Keratinocyte (primary cell): ENCODE data around the gene PAPOLA. TPM values are rescaled to one million over a fixed set of nuclear protein-coding genes. Genes with fewer than 3 reads are reported as not detected.

Experiments
- DNase-seq: peaks from one replicate; pipeline ENCODE4 v3.0.0-alpha.2; 2011; ENCODE audit warnings: low read depth, missing footprints, low spot score
- FAIRE-seq: peaks from 2 replicates; lab custom pipeline; 2011; peaks lifted over from hg19 to GRCh38; lab: Jason Lieb, UNC
- H2AFZ ChIP-seq: 2 replicates; pipeline ENCODE4 v1.6.0; 2012; ENCODE audit warnings: low read length, control low read depth, inconsistent platforms; ENCODE audit not compliant: control insufficient read depth
- H3K27ac ChIP-seq: 2 replicates; pipeline ENCODE4 v1.5.1; 2011; ENCODE audit warnings: low read length; ENCODE audit not compliant: control insufficient read depth, insufficient read depth
- H3K27me3 ChIP-seq: 3 replicates; pipeline ENCODE4 v1.6.0; 2011; ENCODE audit warnings: low read length; ENCODE audit not compliant: control insufficient read depth, insufficient read depth; ENCODE audit errors: extremely low read depth
- H3K36me3 ChIP-seq, 2 experiments: 2 replicates in 1 of 2; 3 replicates in 1 of 2; pipeline ENCODE4 v1.5.1; 2011; ENCODE audit warnings: low read length in 2 of 2, mild to moderate bottlenecking in 1 of 2; ENCODE audit not compliant: control insufficient read depth in 2 of 2, insufficient read depth in 2 of 2; ENCODE audit errors: extremely low read depth in 1 of 2
- H3K4me1 ChIP-seq: 3 replicates; pipeline ENCODE4 v1.5.1; 2011; ENCODE audit warnings: low read length; ENCODE audit not compliant: control insufficient read depth, insufficient read depth; ENCODE audit errors: extremely low read depth
- H3K4me2 ChIP-seq: 3 replicates; pipeline ENCODE4 v1.6.0; 2011; ENCODE audit warnings: low read depth, low read length; ENCODE audit not compliant: control insufficient read depth, insufficient read depth; ENCODE audit errors: extremely low read depth
- H3K4me3 ChIP-seq, 3 experiments: fragments of 200-600 bp in 1 of 3; sonication (generic) in 1 of 3; 2 replicates in 2 of 3; 3 replicates in 1 of 3; pipeline ENCODE4 v1.5.1; 2011 to 2016; ENCODE audit warnings: low read length in 3 of 3, mild to moderate bottlenecking in 3 of 3, control low read depth in 2 of 3, inconsistent platforms in 1 of 3, low read depth in 1 of 3, mixed read lengths in 1 of 3, mixed run types in 1 of 3, moderate library complexity in 1 of 3; ENCODE audit not compliant: control insufficient read depth in 2 of 3, insufficient read depth in 2 of 3; ENCODE audit errors: extremely low read depth in 1 of 3
- H3K79me2 ChIP-seq: 2 replicates; pipeline ENCODE4 v1.6.0; 2012; ENCODE audit warnings: low read length; ENCODE audit not compliant: control insufficient read depth, insufficient read depth
- H3K9ac ChIP-seq: 3 replicates; pipeline ENCODE4 v1.6.0; 2011; ENCODE audit warnings: low read length; ENCODE audit not compliant: control insufficient read depth, insufficient read depth; ENCODE audit errors: extremely low read depth
- H3K9me1 ChIP-seq: 3 replicates; pipeline ENCODE4 v1.6.0; 2011; ENCODE audit warnings: low read length; ENCODE audit not compliant: control insufficient read depth, insufficient read depth; ENCODE audit errors: extremely low read depth
- H3K9me3 ChIP-seq: 2 replicates; pipeline ENCODE4 v1.5.1; 2012; ENCODE audit warnings: low read depth, low read length; ENCODE audit not compliant: control insufficient read depth
- H4K20me1 ChIP-seq: 3 replicates; pipeline ENCODE4 v1.6.0; 2011; ENCODE audit warnings: low read length; ENCODE audit not compliant: control insufficient read depth, insufficient read depth; ENCODE audit errors: extremely low read depth
- EZH2 ChIP-seq: IDR thresholded peaks from one replicate; pipeline ENCODE4 v1.6.1; 2012; ENCODE audit warnings: inconsistent platforms, mild to moderate bottlenecking, low read length, moderate library complexity
- dilution Hi-C: fragments of 300-500 bp; cut with MboI; formaldehyde crosslinking; loops from one replicate; pipeline ENCODE4 v1.7.0; 2020; ENCODE audit warnings: low sequenced_read_pairs; ENCODE audit not compliant: extremely low pct_ligation_motif_present
- polyA plus RNA-seq, 5 experiments: library from polyadenylated mRNA; depleted of rRNA in 3 of 5; stranded (reverse) in 3 of 5; stranded (forward) in 1 of 5; unstranded in 1 of 5; fragments of >200 nt; gene quantifications; 1 replicate in 1 of 5; 2 replicates in 3 of 5; 3 replicates in 1 of 5; pipeline versions ENCODE4 v1.2.1 to v1.2.3, GENCODE V29; 2011 to 2012; ENCODE audit warnings: missing spikeins in 2 of 5, low read depth in 1 of 5, low replicate concordance in 1 of 5
- TF ChIP-seq, protein P1 (sequence below), 3 experiments: IDR thresholded peaks in 1 of 3; conservative IDR thresholded peaks in 1 of 3; optimal IDR thresholded peaks in 1 of 3; 2 replicates in 2 of 3; 3 replicates in 1 of 3; pipeline versions ENCODE3 to v1.5.1; 2011; ENCODE audit warnings: low read length in 3 of 3, mild to moderate bottlenecking in 3 of 3, moderate library complexity in 2 of 3, control low read depth in 1 of 3, inconsistent platforms in 1 of 3; ENCODE audit not compliant: insufficient read depth in 2 of 3; ENCODE audit errors: extremely low read depth in 1 of 3

The PAPOLA gene
- polyA plus RNA-seq, 1 donor (not counting 4 experiments of a cell fraction or from before 2014, with no cell fraction given): 154 TPM

DNA sequence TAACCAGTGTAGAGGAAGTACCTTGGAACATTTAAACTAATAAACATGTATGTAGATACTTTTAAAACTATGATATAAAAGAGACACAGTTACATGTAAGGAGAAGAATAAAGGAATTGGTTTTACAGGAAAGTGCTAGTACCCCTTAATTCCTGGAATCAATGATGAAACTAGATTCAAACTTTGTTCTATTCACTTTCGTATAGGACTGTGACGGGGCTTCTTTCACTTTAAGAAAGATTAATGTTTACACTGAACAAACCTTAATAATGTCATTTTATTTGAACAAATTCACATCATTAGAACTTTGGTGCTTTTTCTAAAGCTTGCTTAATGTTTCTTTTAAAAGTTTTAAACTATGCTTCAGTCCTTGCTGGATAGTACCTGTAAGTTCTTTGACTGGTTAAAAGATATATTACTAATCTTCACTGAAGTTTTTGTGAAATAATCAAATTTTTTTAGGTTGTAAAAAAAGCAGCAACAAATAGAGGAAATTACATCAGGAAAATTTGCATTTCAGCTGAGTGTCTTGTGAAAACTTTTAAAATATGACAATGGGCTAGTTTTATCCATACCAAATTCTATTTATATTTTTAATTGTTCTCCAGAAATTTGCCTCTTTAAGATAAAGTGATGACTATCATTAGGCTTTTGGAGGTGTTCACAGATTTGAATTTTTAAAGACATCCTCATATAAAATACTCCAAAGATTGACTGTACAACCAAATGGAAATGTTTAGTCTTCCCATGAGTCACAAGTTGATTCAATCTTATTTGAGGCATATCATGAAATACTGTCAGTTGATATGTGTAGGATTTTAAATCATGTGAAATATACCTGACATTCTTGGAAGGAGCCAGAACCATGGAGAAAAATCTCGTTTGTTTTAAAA is 36.2 kb downstream of the PAPOLA start:
- FAIRE-seq: no peak
- H4K20me1 ChIP-seq: no peaks in the 10 kb centered on the region
- TF ChIP-seq, protein P1, sequence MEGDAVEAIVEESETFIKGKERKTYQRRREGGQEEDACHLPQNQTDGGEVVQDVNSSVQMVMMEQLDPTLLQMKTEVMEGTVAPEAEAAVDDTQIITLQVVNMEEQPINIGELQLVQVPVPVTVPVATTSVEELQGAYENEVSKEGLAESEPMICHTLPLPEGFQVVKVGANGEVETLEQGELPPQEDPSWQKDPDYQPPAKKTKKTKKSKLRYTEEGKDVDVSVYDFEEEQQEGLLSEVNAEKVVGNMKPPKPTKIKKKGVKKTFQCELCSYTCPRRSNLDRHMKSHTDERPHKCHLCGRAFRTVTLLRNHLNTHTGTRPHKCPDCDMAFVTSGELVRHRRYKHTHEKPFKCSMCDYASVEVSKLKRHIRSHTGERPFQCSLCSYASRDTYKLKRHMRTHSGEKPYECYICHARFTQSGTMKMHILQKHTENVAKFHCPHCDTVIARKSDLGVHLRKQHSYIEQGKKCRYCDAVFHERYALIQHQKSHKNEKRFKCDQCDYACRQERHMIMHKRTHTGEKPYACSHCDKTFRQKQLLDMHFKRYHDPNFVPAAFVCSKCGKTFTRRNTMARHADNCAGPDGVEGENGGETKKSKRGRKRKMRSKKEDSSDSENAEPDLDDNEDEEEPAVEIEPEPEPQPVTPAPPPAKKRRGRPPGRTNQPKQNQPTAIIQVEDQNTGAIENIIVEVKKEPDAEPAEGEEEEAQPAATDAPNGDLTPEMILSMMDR (optimal IDR thresholded peaks at IDR 0.05 in 1 of 3, IDR thresholded peaks at IDR 0.05 in 1 of 3, conservative IDR thresholded peaks at IDR 0.05 in 1 of 3; ENCODE audit: extremely low read depth in 1 of 3, insufficient read depth in 2 of 3, low read length in 3 of 3): no peak
- TF ChIP-seq EZH2: no peak
- no peaks in the 10 kb centered on the region for H3K9me1 ChIP-seq
- no peak overlapping the region for H2AFZ ChIP-seq
- H3K9me3 ChIP-seq: no peaks in the 10 kb centered on the region
- no peak overlapping the region for H3K4me3 ChIP-seq
- H3K79me2 ChIP-seq: no peaks in the 10 kb centered on the region
- H3K27me3 ChIP-seq: no peaks in the 10 kb centered on the region
- no peaks in the 10 kb centered on the region for H3K4me1 ChIP-seq
- H3K4me2 ChIP-seq: no peak overlapping the region
- no peak overlapping the region for H3K27ac ChIP-seq
- H3K9ac ChIP-seq: no peak overlapping the region
- peaks cover 0 to 4% of the 10 kb centered on the region in 2 experiments for H3K36me3 ChIP-seq
- dilution Hi-C loops: no loop called here
- DNase-seq: no peak

DNA sequence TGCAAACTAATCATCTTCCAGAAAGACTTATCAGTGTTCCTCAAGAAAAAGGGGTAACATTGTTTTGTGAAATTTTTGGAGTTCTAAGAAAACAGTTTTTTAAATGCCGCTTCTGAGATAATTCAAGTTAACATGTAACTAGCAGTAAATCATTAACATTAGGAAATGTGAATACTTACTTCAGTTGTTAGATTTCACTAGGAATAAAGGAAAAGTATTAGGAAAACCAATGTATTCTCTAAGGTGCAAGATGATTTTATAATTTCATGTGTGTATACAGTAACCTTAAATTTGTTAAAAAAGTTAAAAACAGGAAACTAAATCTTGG is 36.8 kb downstream of the PAPOLA start:
- Histone ChIP-seq H3K9me1 (no peaks in the 10 kb centered on the region), H3K27me3 (no peaks in the 10 kb centered on the region), H3K4me2 (no peak overlapping the region), H3K36me3 (peaks cover 0 to 4% of the 10 kb centered on the region in 2 experiments), H3K4me1 (no peaks in the 10 kb centered on the region), H3K9ac (no peak overlapping the region), H3K79me2 (no peaks in the 10 kb centered on the region), H2AFZ (no peak overlapping the region), H4K20me1 (no peaks in the 10 kb centered on the region), H3K27ac (no peak overlapping the region), H3K4me3 (no peak overlapping the region), H3K9me3 (no peaks in the 10 kb centered on the region)
- DNase-seq (no peak), FAIRE-seq (no peak)
- TF ChIP-seq, protein P1 (optimal IDR thresholded peaks at IDR 0.05 in 1 of 3, IDR thresholded peaks at IDR 0.05 in 1 of 3, conservative IDR thresholded peaks at IDR 0.05 in 1 of 3; ENCODE audit: extremely low read depth in 1 of 3, insufficient read depth in 2 of 3, low read length in 3 of 3): no peak
- TF ChIP-seq EZH2: no peak
- dilution Hi-C loops: no loop called here
